ENCODE results near the gene JPH3. TPM values are rescaled to one million over a fixed set of nuclear protein-coding genes. Genes with fewer than 3 reads are reported as not detected.

JPH3 gene
- total and polyA plus RNA-seq, 7 donors: under 0.01 to 1.4 (median 0.73) TPM; not detected in 1

DNA sequence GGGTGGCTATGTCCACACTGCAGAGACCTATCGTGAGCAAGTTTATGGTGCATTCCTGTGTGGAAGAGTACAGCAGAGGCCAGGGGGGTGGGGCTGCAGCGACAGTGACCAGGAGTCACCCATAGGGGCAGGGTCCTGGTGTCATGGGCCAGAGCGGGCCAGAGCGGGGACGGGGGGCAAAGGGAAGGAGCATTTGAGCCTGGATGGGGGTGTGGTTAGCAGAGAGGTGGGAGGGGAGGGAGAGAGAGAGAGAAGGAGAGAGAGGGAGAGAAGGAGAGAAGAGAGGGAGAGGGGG lies 17.8 kb downstream of the JPH3 start:
- H3K27ac ChIP-seq: no peak overlapping the region
- no peak for TF ChIP-seq POLR2A (IDR thresholded peaks at IDR 0.05)
- no peak for TF ChIP-seq CTCF (IDR thresholded peaks at IDR 0.05)
- no peak for TF ChIP-seq POLR2AphosphoS5 (IDR thresholded peaks at IDR 0.05)
- no peak for TF ChIP-seq EP300 (IDR thresholded peaks at IDR 0.05)
- H3K36me3 ChIP-seq: no peaks in the 10 kb centered on the region
- 10 to 24% methylated on average over 5 of the region's 5 CpGs for WGBS, 2 donors
- no peak for DNase-seq
- no peak overlapping the region for H3K4me3 ChIP-seq
- no peaks in the 10 kb centered on the region for H3K4me1 ChIP-seq
- peaks cover 0 to 47% (median 18%) of the 10 kb centered on the region in 3 donors for H3K27me3 ChIP-seq
- intact Hi-C loops (cut with DNase I): no loop called here
- H3K9me3 ChIP-seq: no peaks in the 10 kb centered on the region

DNA sequence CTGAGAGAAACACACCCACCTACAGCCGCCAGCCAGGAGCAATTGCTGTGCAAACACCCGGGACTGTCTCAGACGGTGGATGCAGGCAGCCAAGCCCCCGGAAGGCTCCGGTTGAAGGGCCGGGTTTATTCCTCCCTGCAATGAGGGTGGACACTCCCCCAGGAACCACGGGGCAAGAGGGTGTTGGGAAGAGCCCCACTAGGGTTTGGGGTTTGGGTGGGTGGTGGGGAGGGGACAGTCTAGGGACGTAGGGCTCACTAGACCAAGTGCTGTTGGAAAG lies 19.2 kb downstream of the JPH3 start:
- DNase-seq: no peak
- WGBS, 2 donors: 26 to 45% methylated on average over 8 of the region's 8 CpGs
- peaks cover 0 to 48% (median 18%) of the 10 kb centered on the region in 3 donors for H3K27me3 ChIP-seq

GRCh38 chr16:87621976-87622713 lies 19.8 kb downstream of the JPH3 start:
- H3K36me3 ChIP-seq: no peaks in the 10 kb centered on the region
- no peak overlapping the region for H3K4me3 ChIP-seq
- WGBS, 2 donors: 52 to 53% methylated on average over 15 of the region's 15 CpGs
- TF ChIP-seq CTCF (IDR thresholded peaks at IDR 0.05) (no peak), POLR2AphosphoS5 (IDR thresholded peaks at IDR 0.05) (no peak), EP300 (IDR thresholded peaks at IDR 0.05) (no peak), POLR2A (IDR thresholded peaks at IDR 0.05) (no peak)
- H3K27me3 ChIP-seq: peaks cover 0 to 41% (median 17%) of the 10 kb centered on the region in 3 donors
- DNase-seq: no peak
- no peak overlapping the region for H3K27ac ChIP-seq
- H3K4me1 ChIP-seq: no peaks in the 10 kb centered on the region
- H3K9me3 ChIP-seq: no peaks in the 10 kb centered on the region
- intact Hi-C loops (cut with DNase I): no loop called here

More for the DNA sequence above, 19.2 kb downstream of the JPH3 start:
- H3K9me3 ChIP-seq: no peaks in the 10 kb centered on the region
- no peaks in the 10 kb centered on the region for H3K36me3 ChIP-seq
- H3K27ac ChIP-seq: no peak overlapping the region
- intact Hi-C loops (cut with DNase I): no loop called here
- no peaks in the 10 kb centered on the region for H3K4me1 ChIP-seq
- TF ChIP-seq POLR2AphosphoS5 (IDR thresholded peaks at IDR 0.05): no peak
- H3K4me3 ChIP-seq: no peak overlapping the region

DNA sequence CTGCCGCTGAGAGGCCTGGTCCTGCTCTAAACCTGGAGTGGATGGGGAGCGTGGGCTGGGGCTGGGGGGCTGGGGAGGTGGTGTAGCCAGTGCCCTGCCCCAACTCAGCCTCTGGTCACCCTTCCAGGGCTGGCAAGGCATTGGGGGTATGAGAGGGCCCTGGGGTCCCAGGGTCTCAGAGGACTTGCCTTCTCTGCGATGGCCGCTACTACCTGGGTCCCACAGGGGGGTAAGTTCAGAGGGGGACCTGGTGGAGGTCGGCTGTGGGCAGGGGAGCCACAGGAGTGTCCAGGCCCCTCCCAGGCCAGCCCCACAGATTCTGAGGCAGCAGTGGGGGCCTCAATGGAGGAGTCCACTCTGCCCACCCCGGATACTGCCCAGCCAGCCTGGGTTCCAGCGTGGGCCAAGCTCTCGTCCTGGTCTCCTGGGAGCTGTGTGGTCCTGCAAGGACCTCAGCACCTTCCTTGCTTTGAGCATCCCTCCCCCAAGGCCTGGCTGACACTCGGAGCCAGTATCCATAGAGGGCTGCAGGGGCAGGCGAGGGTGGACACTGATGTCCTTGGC lies 20.5 kb downstream of the JPH3 start:
- intact Hi-C loops (cut with DNase I): no loop called here
- TF ChIP-seq POLR2A (IDR thresholded peaks at IDR 0.05): no peak
- no peak for TF ChIP-seq EP300 (IDR thresholded peaks at IDR 0.05)
- no peak for TF ChIP-seq POLR2AphosphoS5 (IDR thresholded peaks at IDR 0.05)
- TF ChIP-seq CTCF (IDR thresholded peaks at IDR 0.05): no peak
- Histone ChIP-seq H3K4me3 (no peak overlapping the region), H3K27me3 (peaks cover 0 to 39% (median 13%) of the 10 kb centered on the region in 3 donors), H3K4me1 (no peaks in the 10 kb centered on the region), H3K9me3 (no peaks in the 10 kb centered on the region), H3K36me3 (no peaks in the 10 kb centered on the region), H3K27ac (no peak overlapping the region)
- WGBS, 2 donors: 73 to 87% methylated on average over 10 of the region's 10 CpGs
- no peak for DNase-seq

- no peaks in the 10 kb centered on the region for H3K36me3 ChIP-seq
- no peaks in the 10 kb centered on the region for H3K4me1 ChIP-seq
- H3K4me3 ChIP-seq: no peak overlapping the region
- peaks cover 0 to 38% (median 20%) of the 10 kb centered on the region in 3 donors for H3K27me3 ChIP-seq
- H3K27ac ChIP-seq: no peak overlapping the region
- no peak for DNase-seq
- H3K9me3 ChIP-seq: peaks cover 0 to 3% (median 1%) of the 10 kb centered on the region in 4 donors
- TF ChIP-seq EP300 (IDR thresholded peaks at IDR 0.05) (no peak), CTCF (IDR thresholded peaks at IDR 0.05) (no peak), POLR2AphosphoS5 (IDR thresholded peaks at IDR 0.05) (no peak), POLR2A (IDR thresholded peaks at IDR 0.05) (no peak)
- 76 to 78% methylated on average over 13 of the region's 13 CpGs for WGBS, 2 donors
- intact Hi-C loops (cut with DNase I): no loop called here
Observed at GRCh38 chr16:87625241-87625797, 23.0 kb downstream of the JPH3 start.

All from sigmoid colon (tissue), 7 donors.